Umbilical cord (tissue), 2 donors: Measurements from ENCODE around the gene TEFM. TPM values are rescaled to one million over a fixed set of nuclear protein-coding genes. Genes with fewer than 3 reads are reported as not detected.
"Not testable (repeated sequence)": the region's sequence is repeated elsewhere in the genome, so short reads cannot be mapped to it uniquely, and the experiment has no call there.

ENCODE experiments used
- DNase-seq: peaks from one replicate; pipeline ENCODE4 v3.0.0-alpha.2; 2015; ENCODE audit warnings: low spot score
- total RNA-seq: library from RNA; depleted of rRNA; stranded (reverse); fragments of >200 nt; gene quantifications from one replicate; pipeline ENCODE4 v1.2.3, GENCODE V29; 2014; ENCODE audit warnings: low replicate concordance; ENCODE audit not compliant: insufficient read depth

TEFM gene
- total RNA-seq, 1 donor from 2014 or later, result 23.8 TPM

GRCh38 chr17:30921544-30922196, 15.6 kb upstream of the TEFM start, which contains the start of gene ADAP2:
ADAP2 (plus strand) TSS chr17:30921945; CDS start chr17:30922015, 70 bp downstream.
- peak; percentile 30 for DNase-seq

GRCh38 chr17:30920683-30921543, 14.9 kb upstream of the TEFM start:
- DNase-seq, result no peak

- DNase-seq, result no peak
Measured at GRCh38 chr17:30920282-30920681, 14.2 kb upstream of the TEFM start.

- DNase-seq, result no peak
Measured at GRCh38 chr17:30917050-30917449, 11.0 kb upstream of the TEFM start.

- no peak for DNase-seq
Measured at GRCh38 chr17:30915833-30916611, 10.0 kb upstream of the TEFM start.

GRCh38 chr17:30913955-30914354, 7.9 kb upstream of the TEFM start:
- DNase-seq, result no peak

- not testable (repeated sequence) for DNase-seq
Measured at GRCh38 chr17:30910151-30910550, 4.1 kb upstream of the TEFM start.

GRCh38 chr17:30908717-30909420, 2.8 kb upstream of the TEFM start:
- no peak for DNase-seq

GRCh38 chr17:30905742-30906100, 317 bp downstream of the TEFM start:
- no peak for DNase-seq

- DNase-seq, result no peak
Measured at GRCh38 chr17:30897311-30897710, 8.7 kb downstream of the TEFM start.

- DNase-seq, result no peak
Measured at GRCh38 chr17:30894236-30894635, 11.8 kb downstream of the TEFM start.

- no peak for DNase-seq
Measured at GRCh38 chr17:30886187-30886586, 19.9 kb downstream of the TEFM start.

- no peak for DNase-seq
Measured at GRCh38 chr17:30869005-30869404, 37.0 kb downstream of the TEFM start.

GRCh38 chr17:30864636-30865035, 41.4 kb downstream of the TEFM start:
- DNase-seq, result no peak

- no peak for DNase-seq
Measured at GRCh38 chr17:30858556-30859250, 47.3 kb downstream of the TEFM start.

- no peak for DNase-seq
Measured at GRCh38 chr17:30854146-30854545, 51.9 kb downstream of the TEFM start.

Other genes starting within 250 kb of the TEFM start
- 4.6 TPM for gene CRLF3, start 81.5 kb downstream of the TEFM start, total RNA-seq
- 5.8 TPM for gene ATAD5, start 74.3 kb downstream of the TEFM start, total RNA-seq
- gene ADAP2, start 15.7 kb upstream of the TEFM start, total RNA-seq, result 62.4 TPM
- 14.0 TPM for gene RNF135, start 64.8 kb upstream of the TEFM start, total RNA-seq
- 65.0 TPM for gene NF1, start 188.7 kb upstream of the TEFM start, total RNA-seq